ENCODE data around the gene RSPH1. TPM values are rescaled to one million over a fixed set of nuclear protein-coding genes. Genes with fewer than 3 reads are reported as not detected.
A peak's percentile ranks its signal among the peaks of the same experiment; 100 is the strongest.

The RSPH1 gene
- total and polyA plus RNA-seq, 4 donors = 0.09 to 0.17 (median 0.16) TPM; not detected in 1

GRCh38 chr21:42467140-42467983 is 28.7 kb downstream of the RSPH1 start:
- Histone ChIP-seq H3K9me3 (ENCODE audit: control insufficient read depth in 4 of 4, low read length in 3 of 4) (no peaks in the 10 kb centered on the region), H3K9ac (ENCODE audit: low read depth in 1 of 2, low read length in 2 of 2) (no peak overlapping the region), H3K4me3 (ENCODE audit: low read depth in 1 of 3, low read length in 3 of 3) (no peak overlapping the region), H3K36me3 (ENCODE audit: control insufficient read depth in 4 of 4, insufficient read depth in 3 of 4, low read depth in 1 of 4, low read length in 3 of 4) (no peaks in the 10 kb centered on the region), H3K4me1 (ENCODE audit: control insufficient read depth in 4 of 4, insufficient read depth in 4 of 4, low read length in 3 of 4) (peaks cover 13 to 23% (median 15%) of the 10 kb centered on the region in 4 donors), H3K27ac (ENCODE audit: low read depth in 1 of 2, low read length in 2 of 2) (no peak overlapping the region), H3K27me3 (ENCODE audit: control insufficient read depth in 4 of 4, insufficient read depth in 4 of 4, low read length in 3 of 4) (no peaks in the 10 kb centered on the region)
- DNase-seq (ENCODE audit: low spot score) = no peak
- no peak for TF ChIP-seq SP1 (IDR thresholded peaks at IDR 0.05)
- no peak for TF ChIP-seq HNF4A (conservative IDR thresholded peaks at IDR 0.05)
- no peak for TF ChIP-seq NR2F2 (IDR thresholded peaks at IDR 0.05)
- peak; percentile 33 for TF ChIP-seq CTCF (IDR thresholded peaks at IDR 0.05; ENCODE audit: low read depth, low read length, missing input control)
- TF ChIP-seq, protein P1, sequence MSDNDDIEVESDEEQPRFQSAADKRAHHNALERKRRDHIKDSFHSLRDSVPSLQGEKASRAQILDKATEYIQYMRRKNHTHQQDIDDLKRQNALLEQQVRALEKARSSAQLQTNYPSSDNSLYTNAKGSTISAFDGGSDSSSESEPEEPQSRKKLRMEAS (IDR thresholded peaks at IDR 0.05) = no peak
- no peak for TF ChIP-seq JUND (IDR thresholded peaks at IDR 0.05)
- TF ChIP-seq RAD21 (IDR thresholded peaks at IDR 0.05) = peak; percentile 57 to 73
- no peak for TF ChIP-seq ZBTB33 (IDR thresholded peaks at IDR 0.05)
- TF ChIP-seq EGR1 (IDR thresholded peaks at IDR 0.05; ENCODE audit: low read depth in 2 of 2) = no peak
- 74% methylated on average over 12 of the region's 12 CpGs for WGBS

DNA sequence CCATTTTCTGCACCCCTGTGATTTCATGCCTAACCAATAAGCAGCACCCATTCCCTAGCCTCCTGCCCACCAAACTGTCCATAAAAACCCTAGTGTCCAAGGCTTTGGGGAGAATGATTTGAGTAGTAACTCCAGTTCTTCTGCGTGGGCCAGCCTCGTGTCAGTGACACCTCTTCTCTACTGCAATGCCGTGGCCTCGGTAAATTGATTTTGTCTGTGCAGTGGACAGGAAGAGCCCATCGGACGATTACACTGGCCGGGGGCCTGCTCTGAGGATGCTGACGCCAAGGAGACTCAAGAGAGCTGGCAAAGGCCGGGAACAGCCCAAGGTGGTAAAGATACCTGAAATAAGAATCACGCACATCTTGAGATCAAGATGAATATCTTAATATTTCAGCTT is 29.3 kb downstream of the RSPH1 start:
- H3K9ac ChIP-seq (ENCODE audit: low read depth in 1 of 2, low read length in 2 of 2) = no peak overlapping the region
- 94% methylated on average over 10 of the region's 10 CpGs for WGBS
- no peak for DNase-seq (ENCODE audit: low spot score)
- TF ChIP-seq TAF1 (conservative IDR thresholded peaks at IDR 0.05) (no peak), RXRA (IDR thresholded peaks at IDR 0.05) (no peak), ZBTB33 (IDR thresholded peaks at IDR 0.05) (no peak), ATF3 (IDR thresholded peaks at IDR 0.05) (no peak), REST (IDR thresholded peaks at IDR 0.05) (no peak), FOXA2 (IDR thresholded peaks at IDR 0.05) (no peak), HNF4G (IDR thresholded peaks at IDR 0.05) (no peak), YY1 (IDR thresholded peaks at IDR 0.05) (no peak), FOXA1 (IDR thresholded peaks at IDR 0.05) (no peak), RAD21 (IDR thresholded peaks at IDR 0.05) (no peak), EGR1 (IDR thresholded peaks at IDR 0.05; ENCODE audit: low read depth in 2 of 2) (no peak), JUND (IDR thresholded peaks at IDR 0.05) (no peak), HNF4A (conservative IDR thresholded peaks at IDR 0.05) (no peak), SP1 (IDR thresholded peaks at IDR 0.05) (no peak), GABPA (IDR thresholded peaks at IDR 0.05 in 1 of 2, conservative IDR thresholded peaks at IDR 0.05 in 1 of 2) (no peak), CTCF (IDR thresholded peaks at IDR 0.05; ENCODE audit: low read depth, low read length, missing input control) (no peak)
- TF ChIP-seq, protein P1 (IDR thresholded peaks at IDR 0.05) = no peak
- H3K4me3 ChIP-seq (ENCODE audit: low read depth in 1 of 3, low read length in 3 of 3) = no peak overlapping the region
- no peaks in the 10 kb centered on the region for H3K27me3 ChIP-seq (ENCODE audit: control insufficient read depth in 4 of 4, insufficient read depth in 4 of 4, low read length in 3 of 4)
- no peaks in the 10 kb centered on the region for H3K9me3 ChIP-seq (ENCODE audit: control insufficient read depth in 4 of 4, low read length in 3 of 4)
- H3K27ac ChIP-seq (ENCODE audit: low read depth in 1 of 2, low read length in 2 of 2) = no peak overlapping the region
- H3K4me1 ChIP-seq (ENCODE audit: control insufficient read depth in 4 of 4, insufficient read depth in 4 of 4, low read length in 3 of 4) = peaks cover 15 to 23% (median 18%) of the 10 kb centered on the region in 4 donors
- no peaks in the 10 kb centered on the region for H3K36me3 ChIP-seq (ENCODE audit: control insufficient read depth in 4 of 4, insufficient read depth in 3 of 4, low read depth in 1 of 4, low read length in 3 of 4)
